HuH-7 (cell line): Measurements from ENCODE around the gene PPP1R26.
A peak's percentile ranks its signal among the peaks of the same experiment; 100 is the strongest.
"Not testable (repeated sequence)": the region's sequence is repeated elsewhere in the genome, so short reads cannot be mapped to it uniquely, and the experiment has no call there.

Source experiments
- DNase-seq: peaks from one replicate; pipeline ENCODE4 v3.0.0; 2011; ENCODE audit warnings: low spot score

Gene PPP1R26

GRCh38 chr9:135479469-135480052 lies at the start of gene PPP1R26:
Gene PPP1R26 (plus strand): TSS chr9:135479782. CDS start chr9:135484511, 4,729 bp downstream.
- no peak for DNase-seq

- no peak for DNase-seq
These were observed 42.3 kb upstream of the PPP1R26 start for GRCh38 chr9:135437259-135437658.

- not testable (repeated sequence) for DNase-seq
These were observed 41.9 kb upstream of the PPP1R26 start for GRCh38 chr9:135437696-135438095.

GRCh38 chr9:135438581-135439232 lies 40.9 kb upstream of the PPP1R26 start:
- DNase-seq: not testable (repeated sequence)

- DNase-seq: not testable (repeated sequence)
These were observed 40.1 kb upstream of the PPP1R26 start for GRCh38 chr9:135439514-135439913.

GRCh38 chr9:135439916-135440315 lies 39.7 kb upstream of the PPP1R26 start:
- no peak for DNase-seq

- DNase-seq: peak; percentile 39
These were observed 39.0 kb upstream of the PPP1R26 start for GRCh38 chr9:135440620-135441019.

GRCh38 chr9:135441105-135442071 lies 38.2 kb upstream of the PPP1R26 start:
- DNase-seq: not testable (repeated sequence)

- DNase-seq: no peak
These were observed 37.5 kb upstream of the PPP1R26 start for GRCh38 chr9:135442075-135442474.

- no peak for DNase-seq
These were observed 35.7 kb upstream of the PPP1R26 start for GRCh38 chr9:135443797-135444425.

GRCh38 chr9:135447126-135447525 lies 32.5 kb upstream of the PPP1R26 start:
- DNase-seq: no peak

GRCh38 chr9:135448663-135449100 lies 30.9 kb upstream of the PPP1R26 start:
- DNase-seq: no peak

- DNase-seq: not testable (repeated sequence)
These were observed 30.1 kb upstream of the PPP1R26 start for GRCh38 chr9:135449532-135449931.

- no peak for DNase-seq
These were observed 28.6 kb upstream of the PPP1R26 start for GRCh38 chr9:135450956-135451355.

GRCh38 chr9:135451909-135452308 lies 27.7 kb upstream of the PPP1R26 start:
- DNase-seq: not testable (repeated sequence)

GRCh38 chr9:135454737-135455136 lies 24.8 kb upstream of the PPP1R26 start:
- no peak for DNase-seq

GRCh38 chr9:135455401-135456030 lies 24.1 kb upstream of the PPP1R26 start:
- DNase-seq: no peak

- no peak for DNase-seq
These were observed 23.0 kb upstream of the PPP1R26 start for GRCh38 chr9:135456436-135457104.

- not testable (repeated sequence) for DNase-seq
These were observed 21.1 kb upstream of the PPP1R26 start for GRCh38 chr9:135458478-135458877.

GRCh38 chr9:135461936-135462335 lies 17.6 kb upstream of the PPP1R26 start:
- no peak for DNase-seq

- DNase-seq: no peak
These were observed 16.4 kb upstream of the PPP1R26 start for GRCh38 chr9:135463140-135463539.
